Stimulated activated CD8-positive, alpha-beta memory T cell treated with anti-CD3 and anti-CD28 coated beads, Interleukin-15, amount 100 ng/mL, for 1 hour (primary cell): ENCODE results near the gene MS4A1.
"Not testable (repeated sequence)": the region's sequence is repeated elsewhere in the genome, so short reads cannot be mapped to it uniquely, and the experiment has no call there.

Source experiments
- DNase-seq: peaks from one replicate; pipeline ENCODE4 v3.0.0-alpha.2; 2020; ENCODE audit warnings: low read depth

Gene MS4A1

GRCh38 chr11:60504219-60504905, 48.7 kb downstream of the MS4A1 start:
- DNase-seq, result no peak

DNA sequence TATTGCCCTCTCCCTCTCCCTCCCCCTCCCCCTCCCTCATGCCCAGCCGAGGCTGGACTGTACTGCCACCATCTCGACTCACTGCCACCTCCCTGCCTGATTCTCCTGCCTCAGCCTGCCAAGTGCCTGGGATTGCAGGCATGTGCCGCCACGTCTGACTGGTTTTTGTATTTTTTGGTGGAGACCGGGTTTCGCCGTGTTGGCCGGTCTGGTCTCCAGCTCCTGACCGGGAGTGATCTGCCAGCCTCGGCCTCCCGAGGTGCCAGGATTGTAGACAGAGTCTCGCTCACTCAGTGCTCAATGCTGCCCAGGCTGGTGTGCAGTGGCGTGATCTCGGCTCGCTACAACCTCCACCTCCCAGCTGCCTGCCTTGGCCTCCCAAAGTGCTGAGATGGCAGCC, 54.0 kb downstream of the MS4A1 start:
- not testable (repeated sequence) for DNase-seq

GRCh38 chr11:60510209-60510608, 54.6 kb downstream of the MS4A1 start:
- not testable (repeated sequence) for DNase-seq

DNA sequence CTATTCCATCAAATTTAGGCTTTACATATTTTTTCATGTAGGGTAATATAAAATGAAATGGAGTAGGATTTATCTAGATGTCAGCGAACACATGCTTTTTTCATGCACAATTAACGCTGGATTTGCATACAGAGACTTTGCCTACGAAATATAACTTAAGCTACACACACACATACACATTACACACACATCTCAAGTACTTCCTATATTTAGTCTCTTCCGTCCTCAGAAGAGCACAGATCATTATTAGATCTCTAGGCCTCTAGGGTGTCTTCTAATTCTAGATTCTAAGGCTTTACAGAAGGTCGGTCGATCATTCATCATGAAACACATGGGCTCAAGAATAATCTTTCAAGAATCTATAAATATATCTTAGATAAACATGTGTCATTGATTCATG, 55.7 kb downstream of the MS4A1 start:
- DNase-seq, result no peak

DNA sequence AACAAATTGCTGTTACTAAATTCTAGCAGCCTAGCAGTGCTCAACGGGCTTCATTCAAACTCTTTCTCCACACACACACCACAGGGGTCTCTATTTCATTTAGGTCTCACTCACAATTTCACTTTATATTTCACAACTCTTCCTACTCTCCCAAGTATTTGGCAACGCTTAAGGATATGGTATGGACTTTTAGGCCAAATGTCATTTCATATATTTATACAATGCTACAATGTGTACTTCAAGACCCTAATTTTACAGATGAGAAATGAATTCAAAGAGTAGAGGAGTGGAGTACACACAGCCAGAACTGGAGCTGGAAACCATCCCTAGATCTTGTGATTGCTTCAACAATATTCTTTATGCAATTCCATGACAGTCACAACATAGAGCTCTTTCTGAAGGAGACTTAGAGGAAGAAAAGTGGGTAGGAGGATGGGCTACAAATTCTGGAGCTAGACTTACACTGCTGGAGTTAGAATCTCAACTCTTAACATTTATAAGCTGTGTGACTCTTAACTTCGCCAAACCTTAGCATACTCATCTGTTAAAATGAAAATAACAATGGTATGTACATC, 57.1 kb downstream of the MS4A1 start:
- DNase-seq, result no peak

GRCh38 chr11:60513496-60514460, 58.1 kb downstream of the MS4A1 start:
- no peak for DNase-seq

DNA sequence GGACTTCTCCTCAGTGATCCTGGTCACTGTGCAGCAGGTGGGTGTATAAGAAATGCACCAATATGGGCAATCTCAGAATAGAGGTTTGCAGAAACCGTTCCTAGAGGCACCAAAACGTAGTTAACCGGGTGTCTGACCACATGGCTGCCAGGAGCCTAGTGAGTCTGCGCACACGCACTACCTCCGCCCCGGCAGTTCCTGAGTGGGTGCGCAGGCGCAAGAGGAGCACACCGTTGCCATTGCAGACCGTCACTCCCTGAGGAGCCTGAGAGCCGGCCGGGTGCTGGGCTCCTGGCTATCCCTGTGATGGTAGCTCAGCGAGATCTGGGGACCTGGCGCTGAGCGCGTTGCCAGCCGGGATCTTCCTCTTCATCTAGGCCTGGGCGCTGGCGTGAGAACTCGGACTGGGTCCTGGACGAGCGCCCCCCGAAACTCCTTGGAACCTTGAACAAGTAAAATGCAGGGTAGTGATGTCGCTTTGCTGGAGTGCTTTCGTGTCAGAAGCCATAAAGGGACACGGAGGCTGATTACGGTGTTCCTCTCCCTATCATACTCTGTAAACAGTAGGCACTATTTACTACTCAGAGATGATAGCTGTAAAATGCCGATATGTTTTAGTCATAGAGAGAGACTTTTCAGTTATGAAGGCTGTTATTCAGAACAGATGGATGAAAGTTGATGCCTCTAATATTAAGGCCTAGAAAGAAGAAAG, 59.7 kb downstream of the MS4A1 start, which contains the start of gene MS4A13:
Gene MS4A13, plus strand, starts transcription at position 249 of the 712 bp plus-strand sequence. CDS start 2,692 bp downstream, outside the sequence.
- no peak for DNase-seq
